Activated CD8-positive, alpha-beta memory T cell treated with anti-CD3 and anti-CD28 coated beads, Interleukin-2, amount 50 U/mL, for 24 hours (primary cell): Measurements from ENCODE around the gene IRAK1BP1.
"Not testable (repeated sequence)": the region's sequence is repeated elsewhere in the genome, so short reads cannot be mapped to it uniquely, and the experiment has no call there.

Source experiments
- DNase-seq: peaks from one replicate; pipeline ENCODE4 v3.0.0-alpha.2; 2020; ENCODE audit errors: extremely low read depth

The IRAK1BP1 gene, protein sequence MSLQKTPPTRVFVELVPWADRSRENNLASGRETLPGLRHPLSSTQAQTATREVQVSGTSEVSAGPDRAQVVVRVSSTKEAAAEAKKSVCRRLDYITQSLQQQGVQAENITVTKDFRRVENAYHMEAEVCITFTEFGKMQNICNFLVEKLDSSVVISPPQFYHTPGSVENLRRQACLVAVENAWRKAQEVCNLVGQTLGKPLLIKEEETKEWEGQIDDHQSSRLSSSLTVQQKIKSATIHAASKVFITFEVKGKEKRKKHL

DNA sequence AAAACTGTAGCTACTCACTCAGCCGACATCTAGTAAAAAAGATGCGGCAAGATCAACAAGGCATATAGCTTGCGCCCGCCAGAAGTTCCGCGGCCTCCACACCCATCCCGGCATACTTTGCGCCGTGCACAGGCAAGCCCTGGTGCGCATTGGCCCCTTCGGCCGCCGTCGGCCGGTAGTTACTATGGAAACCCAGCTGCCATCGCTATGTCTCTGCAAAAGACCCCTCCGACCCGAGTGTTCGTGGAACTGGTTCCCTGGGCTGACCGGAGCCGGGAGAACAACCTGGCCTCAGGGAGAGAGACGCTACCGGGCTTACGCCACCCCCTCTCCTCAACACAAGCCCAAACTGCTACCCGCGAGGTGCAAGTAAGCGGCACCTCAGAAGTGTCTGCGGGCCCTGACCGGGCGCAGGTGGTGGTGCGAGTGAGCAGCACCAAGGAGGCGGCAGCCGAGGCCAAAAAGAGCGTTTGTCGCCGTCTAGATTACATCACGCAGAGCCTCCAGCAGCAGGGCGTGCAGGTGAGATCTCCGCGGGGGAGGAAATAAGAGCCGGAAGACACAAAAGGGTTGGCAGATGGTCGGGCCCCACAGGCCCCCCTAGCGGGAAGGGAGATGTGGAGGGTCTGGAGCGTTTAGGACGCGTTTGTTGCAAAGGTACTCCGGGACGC lies at the start of gene IRAK1BP1:
TSS of gene IRAK1BP1 (plus strand) at position 182 of the 671 bp plus-strand sequence. CDS start at position 208, 26 bp downstream.
- peak; percentile 71 for DNase-seq

GRCh38 chr6:78824045-78824444 lies 43.3 kb upstream of the IRAK1BP1 start:
- no peak for DNase-seq

- DNase-seq = no peak
Measured at GRCh38 chr6:78829407-78829806, 37.9 kb upstream of the IRAK1BP1 start.

- DNase-seq = no peak
Measured at GRCh38 chr6:78830805-78831204, 36.5 kb upstream of the IRAK1BP1 start.

- no peak for DNase-seq
Measured at GRCh38 chr6:78831492-78831891, 35.9 kb upstream of the IRAK1BP1 start.

DNA sequence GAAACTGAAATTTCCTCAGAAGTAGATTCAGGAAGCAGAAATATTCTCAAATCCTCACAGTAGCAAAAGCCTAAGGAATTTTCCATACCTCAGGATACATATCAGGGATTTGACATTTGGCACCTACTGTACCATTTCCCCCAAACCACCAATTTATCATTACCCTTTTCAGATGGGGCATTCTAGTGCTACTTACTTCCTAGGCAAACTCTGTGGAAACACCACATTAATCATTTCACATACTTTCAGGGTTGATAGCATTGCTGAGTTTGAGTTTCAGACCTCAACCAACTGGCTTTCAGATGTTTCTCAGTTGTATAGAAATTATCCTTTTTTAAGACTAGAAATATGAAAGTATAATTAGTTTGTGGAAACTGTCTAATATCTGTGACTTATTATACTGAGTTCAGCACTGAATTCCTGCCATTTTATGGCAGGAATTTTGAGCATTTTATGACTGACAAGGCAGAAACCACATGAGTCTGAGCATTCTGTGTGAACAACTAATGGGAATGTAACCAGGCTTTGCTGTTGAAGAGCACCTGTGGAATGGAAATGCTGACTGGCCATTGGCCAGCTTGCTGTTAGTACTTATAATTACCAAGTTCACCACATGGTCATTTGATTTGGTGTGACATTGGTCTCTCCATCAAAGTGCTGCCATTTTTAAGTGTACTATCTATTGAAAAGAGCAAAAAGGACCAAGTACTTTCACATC lies 35.1 kb upstream of the IRAK1BP1 start:
- no peak for DNase-seq

DNA sequence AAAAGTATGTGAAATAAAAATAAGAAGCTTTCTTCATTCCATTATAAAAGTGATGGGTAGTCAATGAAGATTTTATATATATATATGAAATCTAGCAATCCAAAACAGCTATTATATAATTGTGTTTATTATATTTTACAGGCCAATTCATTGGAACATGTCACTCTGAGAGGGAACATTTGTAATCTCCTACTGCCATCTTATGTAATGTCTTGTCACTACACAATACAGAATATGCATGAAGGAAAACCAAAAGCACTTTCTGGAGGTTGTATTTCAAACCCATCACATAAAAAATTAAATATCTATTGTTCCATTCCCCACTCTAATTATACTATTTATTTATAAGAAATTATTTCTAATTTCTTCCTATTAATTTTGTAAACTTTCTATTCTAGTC lies 31.5 kb upstream of the IRAK1BP1 start:
- no peak for DNase-seq

DNA sequence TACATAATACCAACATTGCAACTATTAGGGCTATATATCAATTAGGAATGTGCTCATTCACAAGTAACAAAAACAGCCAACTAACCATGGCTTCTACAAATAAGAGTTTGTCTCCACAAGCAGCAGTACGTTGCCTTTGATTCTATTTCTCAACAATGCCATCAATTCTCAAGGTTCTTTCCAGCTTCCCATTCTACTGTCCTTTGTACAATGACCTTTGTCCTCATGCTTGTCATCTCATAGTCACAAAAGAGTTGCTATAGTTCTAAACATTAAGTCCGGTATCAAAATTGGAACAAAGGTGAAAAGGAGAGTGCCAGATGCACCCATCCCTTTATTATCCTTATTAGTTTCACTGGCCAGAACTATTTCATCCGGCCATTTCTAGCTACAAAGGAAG lies 30.8 kb upstream of the IRAK1BP1 start:
- no peak for DNase-seq

- no peak for DNase-seq
Measured at GRCh38 chr6:78841111-78841510, 26.2 kb upstream of the IRAK1BP1 start.

GRCh38 chr6:78842953-78843352 lies 24.4 kb upstream of the IRAK1BP1 start:
- no peak for DNase-seq

DNA sequence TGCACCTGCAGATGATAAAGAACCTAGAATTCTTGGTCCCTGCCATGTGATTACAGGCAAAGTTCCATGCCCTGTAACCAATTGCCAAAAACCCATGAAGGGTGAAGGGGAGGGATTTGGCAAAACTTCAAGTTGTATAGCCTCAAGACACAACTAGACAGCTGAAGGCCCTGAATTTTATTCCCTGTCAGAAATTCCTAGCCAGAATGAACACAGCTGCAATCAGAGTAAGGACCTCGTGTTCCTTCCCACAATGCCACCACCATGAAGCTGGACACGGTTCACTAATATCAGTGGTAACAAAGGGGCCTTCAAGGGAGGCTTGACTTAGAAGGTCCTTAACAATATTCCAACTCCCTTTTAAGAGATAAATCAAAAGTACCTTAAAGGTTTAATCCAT lies 22.5 kb upstream of the IRAK1BP1 start:
- no peak for DNase-seq

GRCh38 chr6:78845567-78845966 lies 21.8 kb upstream of the IRAK1BP1 start:
- no peak for DNase-seq

DNA sequence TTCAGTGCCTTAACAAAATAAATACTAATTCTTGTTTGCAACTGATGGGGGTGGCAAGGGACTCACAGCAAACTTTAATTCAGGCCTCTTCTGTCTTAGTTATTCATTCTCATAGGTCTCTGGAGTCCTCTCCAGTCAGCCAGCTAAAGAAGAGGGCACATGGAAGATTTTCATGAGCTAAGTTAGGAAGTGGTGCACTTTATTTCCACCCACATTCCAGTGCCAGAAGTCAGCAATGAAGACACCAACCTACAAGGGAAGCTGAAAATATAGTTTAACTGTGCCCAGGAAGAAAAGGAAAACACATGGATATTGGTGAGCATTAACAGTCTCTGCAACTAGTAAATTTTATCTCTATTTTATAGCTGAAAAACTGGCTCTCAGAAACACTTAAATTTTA lies 16.7 kb upstream of the IRAK1BP1 start:
- no peak for DNase-seq

DNA sequence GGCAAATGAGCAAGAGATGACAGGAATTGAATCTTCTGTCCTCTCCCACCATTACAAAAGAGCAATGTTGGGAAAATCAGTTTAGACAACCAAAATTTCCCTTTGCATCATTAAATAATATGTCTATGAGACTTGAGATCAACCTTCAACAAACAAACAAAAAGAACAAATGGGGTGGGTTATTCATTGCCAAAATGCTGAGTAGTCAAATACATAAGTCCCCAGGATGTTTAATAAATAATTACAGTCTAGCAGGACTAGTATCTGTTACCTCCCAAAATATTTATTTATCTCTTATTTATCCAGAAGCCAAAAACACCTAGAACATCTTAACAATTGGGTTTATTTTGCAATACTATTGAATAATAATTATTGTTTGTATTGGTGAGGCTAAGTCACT lies 16.2 kb upstream of the IRAK1BP1 start:
- no peak for DNase-seq

DNA sequence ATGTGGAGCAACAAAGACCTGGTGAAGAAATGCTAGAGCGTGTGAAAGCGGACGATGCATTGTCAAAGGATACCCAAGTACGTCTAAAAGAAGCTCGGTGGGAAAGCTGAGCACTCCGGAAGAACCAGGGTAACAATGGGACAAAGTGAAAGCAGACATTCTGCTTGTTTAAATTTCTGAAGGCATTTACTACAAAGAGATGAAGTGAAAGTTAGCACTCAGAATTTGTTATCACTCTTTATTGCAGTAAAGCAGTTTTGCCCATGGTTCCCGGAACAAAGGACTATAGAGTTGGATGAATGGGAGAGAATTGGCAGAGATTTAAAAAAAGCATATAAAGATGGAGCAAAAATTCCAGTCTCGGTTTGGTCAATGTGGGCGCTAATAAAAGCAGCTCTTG lies 12.8 kb upstream of the IRAK1BP1 start:
- no peak for DNase-seq

- DNase-seq = not testable (repeated sequence)
Measured at GRCh38 chr6:78858339-78858938, 8.9 kb upstream of the IRAK1BP1 start.

DNA sequence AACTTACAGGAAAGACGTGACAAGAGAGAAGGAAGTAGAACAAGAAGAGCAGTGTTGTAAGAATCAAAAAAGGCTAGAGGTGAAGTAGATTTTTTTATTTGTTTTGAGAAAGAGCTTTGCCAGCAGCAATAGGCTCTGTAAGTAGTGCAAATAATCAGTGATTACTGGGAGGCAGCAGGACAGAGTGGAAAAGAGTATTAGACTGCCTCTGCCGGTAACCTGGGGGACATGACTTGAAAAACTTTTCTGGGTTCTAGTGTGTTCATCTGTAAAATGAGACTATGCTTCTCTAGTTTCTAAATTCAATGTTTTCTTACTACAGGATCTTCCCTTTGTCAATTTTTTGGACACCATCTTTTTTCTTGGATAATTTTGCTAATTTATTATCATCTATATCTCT lies 5.8 kb upstream of the IRAK1BP1 start:
- no peak for DNase-seq

- no peak for DNase-seq
Measured at GRCh38 chr6:78863576-78863975, 3.8 kb upstream of the IRAK1BP1 start.

- DNase-seq = no peak
Measured at GRCh38 chr6:78864957-78865356, 2.4 kb upstream of the IRAK1BP1 start.

GRCh38 chr6:78867020-78867369 lies 356 bp upstream of the IRAK1BP1 start:
- no peak for DNase-seq

DNA sequence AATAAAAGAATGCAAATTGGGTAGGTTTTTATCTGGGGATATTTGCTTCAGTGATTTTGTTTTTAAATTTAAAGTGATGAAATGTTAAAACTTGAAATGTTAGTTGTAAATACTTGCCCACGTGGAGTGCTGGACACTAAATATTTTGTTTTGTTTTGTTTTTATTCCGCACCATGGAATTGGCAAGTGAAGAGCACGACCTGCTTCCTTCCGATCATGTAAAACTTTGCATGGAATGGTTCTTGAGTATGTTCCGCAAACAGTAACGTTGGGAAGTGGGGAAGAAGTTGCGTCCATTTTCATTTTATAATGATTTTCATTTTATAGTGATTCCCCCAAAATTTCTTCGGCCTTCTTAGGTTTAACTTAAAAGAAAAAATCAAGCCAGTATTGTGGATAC lies 765 bp downstream of the IRAK1BP1 start:
- no peak for DNase-seq

GRCh38 chr6:78875505-78875904 lies 8.2 kb downstream of the IRAK1BP1 start:
- no peak for DNase-seq

DNA sequence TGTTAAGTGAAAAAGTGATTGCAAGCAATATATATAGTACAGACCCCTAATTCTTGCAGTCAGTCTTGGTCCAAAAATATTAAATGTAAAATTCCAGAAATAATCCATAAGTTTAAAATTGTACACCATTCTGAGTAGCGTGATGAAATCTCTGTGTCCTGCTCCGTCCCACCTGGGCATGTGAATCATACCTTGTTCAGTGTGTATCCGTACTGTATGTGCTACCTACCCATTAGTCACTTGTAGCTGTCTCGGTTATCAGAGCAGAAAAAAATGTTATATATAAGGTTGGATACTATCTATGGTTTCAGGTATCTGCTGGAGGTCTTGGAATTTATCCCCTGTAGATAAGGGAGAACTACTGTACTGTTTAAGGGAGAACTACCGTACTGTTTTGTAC lies 16.3 kb downstream of the IRAK1BP1 start:
- no peak for DNase-seq
